Heart left ventricle (tissue), 13 donors: ENCODE data around the gene SUPT3H.

Experiments used
- CTCF ChIP-seq, 12 donors: fragments of 200-600 bp; sonication (generic) in 4 of 12; IDR thresholded peaks; one replicate each; pipeline versions ENCODE4 v1.5.0 to v1.8.0; 2018 to 2022; ENCODE audit warnings: antibody characterized with exemption in 12 of 12, mild to moderate bottlenecking in 5 of 12
- POLR2A ChIP-seq, 2 donors: fragments of 450-650 bp; IDR thresholded peaks; one replicate each; pipeline ENCODE4 v1.6.1; 2017; ENCODE audit warnings: antibody characterized with exemption in 2 of 2, mild to moderate bottlenecking in 2 of 2, moderate library complexity in 2 of 2
- donor health status: ischemic (EF 13 %, LVEDD 7.1; RV severe dilation, severe dysfunction).
- donor health status: DM: no; HTN: yes; CAD: no.
- donor health status: DM: no; HTN: no; CAD: no.
- donor health status: ischemic (EF 25% LVEDD 6.9; RV normal size, moderate dysfunction).
- donor health status: ischemic (EF 25% LVEDD 5.7; RV mildly dilated, moderate dysfunction).
- donor health status: ischemic (EF 35%, LVEDD 5.7; RV mildly dilated, moderate dysfunction).
- donor health status: nonischemic (EF 11% LVEDD 7.7; RV severe dilation, severe dysfunction).
- donor health status: DM: yes; HTN: yes; CAD: no.
- donor health status: PGD.
- donor health status: ischemic (EF 29% LVEDD 5.4; RV normal size, mild dysfunction).
- donor health status: nonischemic (EF 23%, LVEDD 6.1; RV moderate dilation, normal function).

DNA sequence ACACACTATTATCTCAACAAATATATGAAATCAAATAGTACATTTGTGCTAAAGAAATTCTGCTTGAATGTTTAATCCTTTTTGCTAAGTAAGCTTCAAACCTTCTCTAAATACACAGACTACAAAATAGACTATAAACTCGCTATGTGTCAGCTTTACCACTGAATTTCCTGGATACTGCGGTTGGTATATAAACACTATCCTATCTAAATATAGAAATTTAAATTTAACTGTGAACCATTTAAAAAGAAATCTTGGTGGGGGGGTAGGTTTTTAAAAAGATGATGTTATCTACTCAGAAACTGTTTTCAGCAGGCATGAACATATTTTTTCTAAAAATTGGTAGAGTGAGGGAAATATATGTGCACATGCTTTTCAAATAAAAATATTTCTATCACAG, 356.1 kb downstream of the SUPT3H start:
- TF ChIP-seq CTCF (IDR thresholded peaks at IDR 0.05) = no peak
- no peak for TF ChIP-seq POLR2A (IDR thresholded peaks at IDR 0.05)
